GM18868 (cell line): Measurements from ENCODE around the gene ATP5F1D.

Source experiments
- ATAC-seq: cut with Tn5 transposase; IDR thresholded peaks from one replicate; pipeline ENCODE4 v1.9.1; 2021; ENCODE audit warnings: mild to moderate bottlenecking, moderate library complexity; ENCODE audit not compliant: unreplicated experiment

ATP5F1D gene

DNA sequence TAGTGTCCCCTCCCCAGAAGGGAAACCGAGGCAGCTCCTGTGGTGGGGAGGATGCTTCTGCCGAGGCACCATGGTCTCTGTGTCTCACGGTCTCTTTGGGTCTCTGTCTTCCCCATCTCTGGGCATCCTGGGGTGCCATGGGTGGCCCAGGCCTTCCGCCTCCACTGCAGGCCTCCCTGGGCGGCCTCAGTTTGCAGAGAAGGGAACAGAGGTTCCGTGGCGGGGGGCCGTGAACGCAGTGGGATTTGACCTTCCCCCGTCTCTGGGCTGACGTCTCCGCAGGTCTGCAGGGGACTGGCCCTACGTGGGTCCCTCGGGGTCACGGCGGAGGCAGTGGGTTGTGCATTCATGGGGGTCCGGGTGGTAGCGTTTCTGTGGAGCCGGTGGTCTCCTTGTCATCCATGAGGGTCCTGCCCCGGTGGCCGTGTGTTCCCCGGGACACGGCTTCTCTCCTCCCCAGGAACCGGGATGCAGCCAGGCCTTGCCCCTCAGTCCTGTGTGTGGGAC is 48.7 kb downstream of the ATP5F1D start:
- ATAC-seq, result no peak

DNA sequence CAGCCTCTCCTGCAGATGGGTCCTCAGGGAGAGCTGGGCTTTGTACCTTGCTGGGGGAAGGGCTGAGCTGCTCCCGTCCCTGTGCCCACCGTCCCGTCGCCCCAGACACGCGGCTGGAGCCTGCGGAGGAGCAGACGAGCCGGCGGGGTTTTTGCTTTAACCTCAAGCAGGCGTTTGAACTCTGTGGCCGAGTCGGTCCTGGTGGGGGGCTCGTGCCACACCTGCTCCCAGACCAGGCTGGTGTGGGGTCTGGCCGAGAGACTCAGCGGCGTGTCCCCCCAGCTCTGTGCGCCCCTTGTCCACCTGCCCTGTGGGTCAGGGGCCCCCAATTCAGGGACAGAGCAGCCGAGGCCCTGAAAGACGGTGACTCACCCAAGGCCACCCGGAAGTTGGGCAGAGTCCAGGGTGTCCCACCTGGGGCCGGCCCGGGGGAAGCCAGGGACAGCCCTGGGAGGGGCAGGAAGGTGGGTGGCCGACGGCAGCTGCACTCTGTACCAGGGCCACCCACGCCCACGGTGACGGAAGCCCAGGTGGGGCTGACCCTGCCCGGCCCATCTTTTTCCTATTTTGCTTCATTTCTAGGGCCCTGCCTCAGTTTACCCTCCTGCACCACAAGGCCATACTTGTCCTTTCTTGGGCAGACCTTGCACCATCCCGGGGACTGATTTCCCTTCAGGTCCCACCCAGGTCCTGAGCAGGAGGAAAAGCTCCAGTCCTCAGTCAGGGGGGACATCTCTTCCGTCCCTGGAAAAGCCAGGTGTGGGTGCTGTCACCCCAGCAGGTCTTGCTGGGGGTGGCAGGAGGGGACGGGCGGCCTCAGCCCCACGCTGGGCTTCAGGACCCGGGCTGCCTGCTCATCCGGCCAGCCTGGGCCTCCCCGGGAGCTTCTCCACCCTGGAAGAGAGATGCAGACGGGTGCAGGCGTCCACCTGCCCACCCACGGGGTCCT is 49.4 kb downstream of the ATP5F1D start:
- ATAC-seq, result no peak

DNA sequence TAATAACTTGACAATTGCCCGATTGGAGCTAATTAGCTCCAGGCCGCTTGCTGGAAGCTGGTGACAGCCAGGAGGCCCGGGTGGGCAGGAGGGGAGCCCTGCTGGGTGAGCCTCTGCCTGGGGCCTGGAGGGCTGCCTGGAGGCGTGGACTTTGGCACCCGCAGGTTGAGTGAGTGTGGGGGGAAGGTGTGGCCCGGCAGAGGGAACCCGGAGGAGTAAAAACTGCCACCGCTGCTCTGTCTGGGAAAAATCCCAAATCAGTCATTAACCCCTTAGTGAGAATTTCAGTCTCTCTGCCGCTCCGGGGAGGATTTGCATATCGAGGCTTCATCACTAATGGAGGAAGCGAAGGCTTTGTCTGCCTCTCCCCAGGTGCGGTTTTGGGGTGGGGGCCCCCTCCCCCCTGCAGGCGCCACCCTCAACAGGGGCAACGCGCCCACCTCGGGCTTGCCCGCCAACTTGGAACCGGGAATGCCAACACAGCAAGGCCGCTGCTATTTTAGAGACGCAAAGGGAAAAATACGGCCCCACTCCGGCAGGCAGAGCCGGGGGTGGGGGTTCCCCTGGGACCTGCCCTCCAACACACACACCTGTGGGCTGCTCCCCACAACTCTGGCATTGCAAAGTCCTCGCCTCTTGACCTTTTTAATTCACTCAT is 50.3 kb downstream of the ATP5F1D start:
- ATAC-seq, result no peak

DNA sequence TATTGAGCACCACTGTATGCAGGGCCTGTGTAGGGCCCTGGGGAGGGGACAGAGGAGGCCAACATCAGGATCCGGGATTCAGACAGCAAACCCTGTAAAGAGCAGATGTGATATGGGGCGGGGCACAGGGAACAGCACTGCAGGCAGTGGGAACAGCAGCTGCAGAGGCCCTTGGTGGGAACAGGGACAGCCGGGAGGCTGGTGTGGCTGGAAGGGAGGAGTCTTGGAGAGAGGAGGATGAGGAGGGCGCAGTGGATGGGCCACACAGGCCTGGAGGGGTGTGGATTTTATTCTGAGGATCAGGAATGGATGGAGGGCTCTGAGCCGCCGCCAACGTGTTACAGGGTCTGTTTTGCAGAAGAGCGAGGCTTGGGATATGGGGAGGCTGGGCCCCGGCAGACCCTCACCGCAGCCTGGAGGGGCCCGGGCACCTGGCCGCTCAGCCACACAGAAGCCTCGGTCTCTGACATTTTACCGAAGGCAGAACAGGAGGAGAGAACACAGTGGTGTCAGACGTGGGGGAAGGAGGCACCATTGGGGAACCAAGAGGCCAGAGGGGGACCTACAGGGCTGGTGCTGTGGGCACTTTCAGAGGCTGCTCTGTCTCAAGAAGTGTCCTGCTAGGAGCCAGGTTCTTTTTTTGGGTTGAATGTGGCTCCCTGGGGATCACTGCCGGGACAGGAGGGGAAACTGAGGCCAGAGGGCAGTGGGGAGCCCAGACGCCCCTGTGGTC is 51.0 kb downstream of the ATP5F1D start:
- no peak for ATAC-seq

DNA sequence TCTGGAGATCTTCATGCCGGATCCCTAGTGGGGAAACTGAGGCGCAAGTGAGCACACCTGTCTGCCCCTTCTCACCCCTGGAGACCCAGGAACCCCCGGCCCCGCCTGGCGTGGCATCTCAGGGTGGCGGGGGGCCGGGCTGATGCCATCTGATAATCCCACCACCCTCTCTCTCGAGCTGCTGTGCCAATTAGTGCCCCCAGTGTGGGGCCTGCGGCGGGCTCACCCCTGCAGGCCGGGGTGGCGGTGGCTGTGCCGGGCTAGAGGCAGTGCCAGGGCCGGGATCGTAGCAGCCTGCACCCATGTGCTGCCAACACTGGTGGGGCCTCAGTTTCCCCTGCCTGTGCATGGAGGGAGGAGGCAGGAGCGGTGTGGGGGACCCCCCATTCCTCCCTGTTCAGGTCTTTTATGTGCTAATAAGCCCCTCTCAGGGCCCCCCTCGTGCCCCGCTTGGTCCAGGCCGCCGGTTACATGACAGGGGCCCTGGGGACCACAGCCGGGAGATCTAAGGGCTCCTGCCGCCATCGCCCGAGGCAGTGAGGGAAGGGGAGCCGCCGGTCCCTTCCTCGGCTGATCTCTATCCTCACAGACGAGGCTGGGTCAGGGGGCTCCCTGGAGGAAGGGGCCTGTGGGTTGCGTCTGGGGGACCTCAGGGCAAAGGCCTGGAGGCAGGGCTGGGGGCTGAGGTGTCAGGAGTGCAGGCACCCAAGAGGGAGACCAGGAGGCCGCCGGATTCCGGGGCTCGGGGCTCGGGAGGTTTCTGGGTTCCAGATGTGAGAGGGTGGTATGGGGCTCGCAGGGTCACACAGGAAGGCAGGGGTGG is 52.4 kb downstream of the ATP5F1D start:
- ATAC-seq, result no peak
